Posterior vena cava (tissue), 2 donors: Measurements from ENCODE around the gene TUBB4A. TPM values are rescaled to one million over a fixed set of nuclear protein-coding genes. Genes with fewer than 3 reads are reported as not detected.
A peak's percentile ranks its signal among the peaks of the same experiment; 100 is the strongest.
"Not testable (repeated sequence)": the region's sequence is repeated elsewhere in the genome, so short reads cannot be mapped to it uniquely, and the experiment has no call there.

Experiments used
- DNase-seq: peaks from one replicate; pipeline ENCODE4 v3.0.0-alpha.2; 2020; ENCODE audit warnings: low spot score
- intact Hi-C, 2 donors: fragments of 100-400 bp; cut with DNase I; formaldehyde crosslinking; loops; one replicate each; pipeline versions ENCODE4 v1.14.1 to v1.14.2; 2022 to 2023
- long read RNA-seq, 2 donors: library from polyadenylated mRNA; unstranded; transcript quantifications; one replicate each; pipeline ENCODE4 v2.0.0, GENCODE V29; 2020 to 2021
- total RNA-seq, 2 donors: library from RNA; stranded (reverse); fragmentation: NEBNext Ultra II Directional; extraction: Animal tissue kit (Norgen Biotek cat#: 25700); gene quantifications; one replicate each; pipeline ENCODE4 v1.2.1, GENCODE V29; 2021
- donor health status: DM: yes; HTN: yes; CAD: no.
- donor health status: DM: yes; HTN: yes; CAD: no.

The TUBB4A gene
- total RNA-seq, result under 1 TPM; 0.42 to 0.48 TPM
- long read RNA-seq, donor 1, result 0 reads
- long read RNA-seq, donor 2, result 0 reads

GRCh38 chr19:6501740-6502648, at the start of gene TUBB4A:
Gene TUBB4A, minus strand, starts transcription at chr19:6502309. Its CDS starts 97 bp downstream, at chr19:6502212.
- intact Hi-C loops, result no loop called here
- DNase-seq, result no peak

DNA sequence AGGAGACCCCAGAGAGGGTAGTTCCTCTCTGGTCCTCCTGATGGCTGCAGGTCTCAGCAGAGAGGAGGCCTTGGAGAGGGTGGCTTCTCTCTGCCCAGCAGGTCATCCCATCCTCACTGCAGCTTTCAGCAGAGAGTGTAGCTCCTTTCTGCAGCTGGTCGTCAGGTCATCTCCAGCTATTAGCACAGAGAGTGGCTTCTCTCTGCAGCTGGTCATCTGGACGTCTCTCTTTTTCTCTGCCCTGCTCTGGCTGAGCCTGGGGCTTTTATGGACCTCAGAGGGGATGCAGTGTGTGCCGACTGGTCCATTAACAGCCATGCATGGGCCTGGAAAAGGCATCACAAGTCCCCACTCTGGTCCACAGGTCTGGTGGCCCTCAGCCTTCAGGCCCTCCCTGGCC, 49.0 kb upstream of the TUBB4A start:
- no peak for DNase-seq
- intact Hi-C loops, result no loop called here

- intact Hi-C loops, DNase-seq: not testable (repeated sequence)
Observed at GRCh38 chr19:6550679-6551078, 48.6 kb upstream of the TUBB4A start.

DNA sequence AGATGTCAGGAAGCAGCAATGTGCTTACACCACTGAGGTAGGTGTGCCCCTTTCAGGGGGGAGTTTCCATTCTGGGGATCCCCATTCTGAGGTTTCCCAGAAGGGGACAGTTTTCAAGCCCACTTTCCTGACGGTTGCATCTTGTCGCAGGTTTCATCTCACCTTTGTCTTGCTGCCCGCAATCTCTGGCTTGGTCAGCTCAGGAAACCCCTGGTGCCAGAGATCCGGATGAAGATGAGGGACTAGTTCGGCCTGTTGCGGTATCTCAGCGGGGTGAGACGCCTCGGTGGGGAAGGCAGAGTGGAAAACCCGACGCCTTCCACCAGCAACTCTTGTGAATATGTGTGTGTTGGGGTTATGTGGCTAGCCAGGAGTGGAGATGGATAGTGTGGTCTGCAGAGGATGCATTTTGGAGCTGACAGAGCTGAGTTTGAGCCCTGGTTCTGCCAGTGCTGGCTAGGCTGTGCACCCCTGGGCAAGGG, 41.8 kb upstream of the TUBB4A start:
- intact Hi-C loops, result no loop called here
- DNase-seq, result no peak

DNA sequence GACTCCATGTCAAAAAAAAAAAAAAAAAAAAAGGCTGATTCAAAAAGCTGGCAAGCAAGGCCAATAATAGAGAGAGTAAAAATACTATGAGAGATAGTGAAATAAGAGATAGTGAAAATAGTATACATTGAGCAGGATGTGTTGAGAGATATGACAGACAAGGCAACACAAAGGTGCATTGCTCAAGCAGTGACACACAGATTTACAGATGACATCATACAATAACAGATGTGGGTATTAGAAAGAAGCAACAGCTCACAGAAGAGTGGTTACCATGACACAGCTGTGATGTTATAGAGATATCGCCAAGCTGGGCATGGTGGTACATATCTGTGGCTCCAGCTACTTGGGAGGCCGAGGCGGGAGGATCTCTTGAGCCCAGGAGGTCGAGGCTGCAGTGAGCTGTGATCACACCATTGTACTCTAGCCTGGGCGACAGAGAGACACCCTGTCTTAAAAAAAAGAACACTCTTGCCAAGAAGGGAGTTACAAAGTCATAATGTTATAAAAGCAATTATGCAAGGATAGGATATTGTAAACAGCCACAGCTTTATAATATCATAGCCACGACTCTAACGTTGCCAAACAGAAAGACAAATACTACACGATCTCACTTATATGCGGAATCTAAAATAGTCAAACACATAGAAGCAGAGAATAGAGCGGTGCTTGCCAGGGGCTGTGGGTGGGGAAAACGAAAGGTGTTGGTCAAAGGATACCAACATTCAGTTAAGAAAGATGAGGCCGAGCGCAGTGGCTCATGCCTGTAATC, 39.0 kb upstream of the TUBB4A start:
- DNase-seq, result no peak
- intact Hi-C loops, result no loop called here

DNA sequence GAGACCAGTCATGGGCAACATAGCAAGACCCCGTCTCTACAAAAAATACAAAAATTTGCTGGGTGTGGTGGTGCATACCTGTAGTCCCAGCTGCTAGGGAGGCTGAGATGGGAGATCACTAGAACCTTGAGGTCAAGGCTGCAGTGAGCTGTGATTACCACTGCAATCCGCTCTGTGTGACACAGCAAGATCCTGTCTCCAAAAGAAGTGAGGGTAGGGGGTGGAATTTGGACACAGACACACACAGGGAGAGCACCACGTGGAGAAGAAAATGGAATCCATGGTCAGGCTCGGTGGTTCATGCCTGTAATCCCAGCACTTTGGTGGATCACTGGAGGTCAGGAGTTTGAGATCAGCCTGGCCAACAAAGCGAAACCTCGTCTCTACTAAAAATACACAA, 37.4 kb upstream of the TUBB4A start:
- intact Hi-C loops, result loop anchor here in 1 of 2 donors (5.0 kb wide), 1 partner anchor 853 kb away; no protein-coding TSS in a partner anchor

DNA sequence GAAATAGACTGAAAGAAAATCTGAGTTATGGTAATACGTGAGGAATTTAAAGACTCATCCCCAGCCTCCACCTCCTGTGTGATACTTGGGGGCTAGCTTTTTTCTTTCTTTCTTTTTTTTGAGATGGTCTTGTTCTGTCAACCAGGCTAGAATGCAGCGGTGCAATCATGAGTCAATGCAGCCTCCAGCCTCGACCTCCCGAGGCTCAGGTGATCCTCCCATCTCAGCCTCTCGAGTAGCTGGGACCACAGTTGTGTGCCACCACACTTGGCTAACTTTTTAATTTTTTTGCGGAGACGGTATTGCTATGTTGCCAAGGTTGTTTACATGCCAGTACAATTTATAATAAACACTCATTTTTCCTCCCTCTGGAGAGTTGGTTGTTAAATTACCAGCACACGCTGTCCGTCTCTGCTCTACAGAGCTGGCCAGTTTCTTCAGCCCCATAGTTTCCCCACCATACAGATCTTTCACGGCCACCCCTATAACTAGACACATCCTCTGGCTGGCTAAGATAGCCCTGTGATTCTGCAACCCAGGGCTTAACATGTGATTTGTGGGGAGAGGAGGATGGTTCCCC, 33.5 kb upstream of the TUBB4A start:
- DNase-seq, result peak; percentile 29
- intact Hi-C loops, result loop anchor here in 1 of 2 donors (5.0 kb wide), 1 partner anchor 857 kb away; no protein-coding TSS in a partner anchor

More for the DNA sequence above, 37.4 kb upstream of the TUBB4A start:
- DNase-seq, result peak; percentile 17

DNA sequence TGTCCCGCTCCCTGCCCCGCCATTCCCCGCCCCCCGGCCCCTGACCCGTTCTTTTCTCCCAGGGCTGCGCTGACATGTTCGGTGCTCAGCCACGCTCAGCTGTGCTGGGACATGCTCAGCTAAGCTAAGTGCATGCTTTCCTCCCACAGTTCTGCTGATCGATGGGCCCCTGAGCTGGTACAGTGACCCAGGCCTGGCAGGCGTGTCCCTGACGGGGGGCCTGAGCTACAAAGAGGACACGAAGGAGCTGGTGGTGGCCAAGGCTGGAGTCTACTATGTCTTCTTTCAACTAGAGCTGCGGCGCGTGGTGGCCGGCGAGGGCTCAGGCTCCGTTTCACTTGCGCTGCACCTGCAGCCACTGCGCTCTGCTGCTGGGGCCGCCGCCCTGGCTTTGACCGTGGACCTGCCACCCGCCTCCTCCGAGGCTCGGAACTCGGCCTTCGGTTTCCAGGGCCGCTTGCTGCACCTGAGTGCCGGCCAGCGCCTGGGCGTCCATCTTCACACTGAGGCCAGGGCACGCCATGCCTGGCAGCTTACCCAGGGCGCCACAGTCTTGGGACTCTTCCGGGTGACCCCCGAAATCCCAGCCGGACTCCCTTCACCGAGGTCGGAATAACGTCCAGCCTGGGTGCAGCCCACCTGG, 32.5 kb upstream of the TUBB4A start:
- intact Hi-C loops, result loop anchor here in 1 of 2 donors (5.0 kb wide), 1 partner anchor 858 kb away; no protein-coding TSS in a partner anchor
- DNase-seq, result no peak

DNA sequence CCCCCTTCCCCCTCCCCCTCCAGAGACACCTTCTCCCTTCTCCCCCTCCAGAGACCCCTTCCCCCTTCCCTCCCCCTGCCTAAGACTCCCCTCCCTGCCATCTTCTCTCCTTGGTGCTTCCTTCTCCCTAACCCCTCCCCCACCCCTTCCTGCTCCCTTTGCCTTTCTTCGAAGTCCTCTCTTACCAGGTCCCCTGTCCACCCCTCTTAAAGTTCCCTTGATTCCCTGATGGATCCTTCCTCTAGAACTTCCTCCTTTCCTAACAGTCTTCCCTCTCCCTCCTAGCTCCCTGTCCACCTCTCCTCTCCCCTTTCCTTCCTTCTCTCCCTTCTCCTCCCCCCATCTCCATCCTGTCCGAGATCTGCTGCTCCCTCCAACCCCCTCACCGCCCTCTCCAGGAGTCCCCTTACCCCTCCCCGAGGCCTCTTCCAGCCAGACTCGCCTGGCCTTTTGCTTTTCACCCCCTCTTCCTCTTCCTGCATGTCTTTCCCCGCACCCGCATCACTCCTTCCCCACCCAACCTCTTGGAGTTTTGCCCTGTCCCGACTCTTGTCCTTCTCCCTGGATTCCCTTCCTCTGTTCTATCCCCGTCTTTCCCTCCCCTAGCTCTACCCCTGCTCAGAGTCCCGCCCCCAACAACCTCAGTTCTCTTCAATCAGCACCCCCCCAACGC, 31.8 kb upstream of the TUBB4A start:
- DNase-seq, result no peak
- intact Hi-C loops, result no loop called here

DNA sequence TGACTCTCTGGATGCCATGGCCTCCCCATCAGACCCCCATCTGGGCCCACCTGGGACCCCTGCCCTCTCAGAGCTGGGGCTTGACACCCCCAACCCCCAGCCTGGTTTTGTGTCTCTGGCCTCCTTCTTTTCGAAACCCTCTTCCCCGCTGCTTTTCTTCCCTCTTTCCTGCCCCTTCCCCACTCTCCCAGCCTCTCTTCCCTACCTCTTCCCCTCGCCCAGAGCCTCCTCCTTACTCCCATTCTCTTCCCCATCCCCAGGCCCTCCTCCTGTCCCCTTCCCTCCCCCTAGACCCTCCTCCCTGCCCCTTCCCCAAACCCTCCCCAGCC, 30.9 kb upstream of the TUBB4A start:
- intact Hi-C loops, result no loop called here
- DNase-seq, result no peak

DNA sequence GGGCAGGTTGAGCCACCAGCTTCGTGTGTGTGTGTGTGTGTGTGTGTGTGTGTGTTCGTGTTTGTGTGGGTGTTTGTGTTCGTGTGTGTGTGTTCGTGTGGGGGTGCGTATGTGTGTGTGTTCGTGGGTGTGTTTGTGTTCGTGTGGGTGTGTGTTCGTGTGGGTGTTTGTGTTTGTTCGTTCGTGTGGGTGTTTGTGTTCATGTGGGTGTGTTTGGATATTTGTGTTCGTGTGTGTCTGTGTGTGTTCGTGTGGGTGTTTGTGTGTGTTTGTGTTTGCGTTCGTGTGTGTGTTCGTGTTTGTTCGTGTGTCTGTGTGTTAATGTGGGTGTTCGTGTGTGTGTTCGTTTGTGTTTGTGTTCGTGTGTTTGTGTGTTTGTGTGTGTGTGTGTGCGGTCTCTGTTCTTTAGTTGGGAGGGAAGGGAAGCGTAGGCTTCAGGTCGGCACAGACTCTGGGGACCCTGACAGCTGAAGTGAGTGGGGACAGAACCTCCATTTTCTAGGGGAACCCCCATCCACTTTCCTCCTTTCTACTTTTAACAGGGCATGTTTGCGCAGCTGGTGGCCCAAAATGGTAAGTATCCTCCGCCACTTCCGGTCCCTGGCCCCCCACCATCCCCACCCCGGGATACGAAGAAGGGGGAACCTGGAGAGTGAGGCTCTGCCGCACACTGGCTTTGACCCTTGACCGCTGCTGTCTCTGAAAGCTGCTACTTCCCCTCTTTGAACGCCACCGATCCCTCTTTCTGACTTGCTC, 30.3 kb upstream of the TUBB4A start:
- DNase-seq, result no peak
- intact Hi-C loops, result no loop called here

GRCh38 chr19:6531956-6532243, 29.8 kb upstream of the TUBB4A start:
- no peak for DNase-seq
- intact Hi-C loops, result no loop called here

GRCh38 chr19:6531163-6531955, 29.2 kb upstream of the TUBB4A start:
- intact Hi-C loops, result no loop called here
- no peak for DNase-seq

GRCh38 chr19:6530386-6531162, 28.5 kb upstream of the TUBB4A start, which contains the start of gene TNFSF9:
Gene TNFSF9, plus strand, starts transcription at chr19:6531026. Its CDS starts 11 bp downstream, at chr19:6531037.
- intact Hi-C loops, result no loop called here
- DNase-seq, result peak; percentile 96

DNA sequence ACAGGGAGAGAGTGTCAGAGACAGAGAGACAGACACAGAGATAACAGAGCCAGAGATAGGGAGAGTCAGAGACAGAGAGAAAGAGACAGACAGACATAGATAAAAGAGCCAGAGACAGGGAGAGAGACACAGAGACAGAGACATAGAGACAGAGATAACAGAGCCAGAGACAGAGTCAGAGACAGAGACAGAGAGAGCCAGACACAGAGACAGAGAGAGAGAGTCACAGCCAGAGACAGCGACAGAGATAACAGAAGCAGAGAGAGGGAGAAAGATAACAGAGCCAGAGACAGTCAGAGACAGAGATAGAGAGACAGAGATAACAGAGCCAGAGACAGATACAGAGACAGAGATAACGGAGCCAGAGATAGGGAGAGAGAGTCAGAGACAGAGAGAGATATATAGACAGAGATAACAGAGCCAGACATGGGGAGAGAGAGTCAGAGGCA, 27.9 kb upstream of the TUBB4A start:
- DNase-seq, result no peak
- intact Hi-C loops, result loop anchor here in 1 of 2 donors (10.0 kb wide), 1 partner anchor 95 kb away; no protein-coding TSS in a partner anchor

- no peak for DNase-seq
- intact Hi-C loops, result loop anchor here in 1 of 2 donors (10.0 kb wide), 1 partner anchor 95 kb away; no protein-coding TSS in a partner anchor
Observed at GRCh38 chr19:6529351-6529750, 27.2 kb upstream of the TUBB4A start.
